CMK (cell line): ENCODE measurements around the gene METTL9.
"Not testable (repeated sequence)": the region's sequence is repeated elsewhere in the genome, so short reads cannot be mapped to it uniquely, and the experiment has no call there.

ENCODE experiments used
- DNase-seq: peaks from one replicate; pipeline ENCODE4 v3.0.0-alpha.2; 2010; ENCODE audit warnings: low read depth

METTL9 gene

DNA sequence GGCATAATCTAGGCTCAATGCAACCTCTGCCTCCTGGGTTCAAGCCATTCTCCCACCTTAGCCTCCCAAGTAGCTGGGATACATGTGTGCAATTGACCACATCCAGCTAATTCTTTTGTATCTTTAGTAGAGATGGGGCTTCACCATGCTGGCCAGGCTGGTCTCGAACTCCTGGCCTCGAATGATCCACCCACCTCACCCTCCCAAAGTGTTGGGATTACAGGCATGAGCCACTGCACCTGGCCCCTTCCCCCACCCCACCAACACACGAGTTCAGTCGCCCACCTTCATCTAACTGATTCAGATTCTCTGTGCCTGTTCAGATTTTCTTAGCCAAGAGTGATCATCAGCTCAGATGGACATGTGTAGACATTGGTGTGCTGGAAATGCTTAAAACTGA, 25.0 kb upstream of the METTL9 start:
- DNase-seq, result no peak

DNA sequence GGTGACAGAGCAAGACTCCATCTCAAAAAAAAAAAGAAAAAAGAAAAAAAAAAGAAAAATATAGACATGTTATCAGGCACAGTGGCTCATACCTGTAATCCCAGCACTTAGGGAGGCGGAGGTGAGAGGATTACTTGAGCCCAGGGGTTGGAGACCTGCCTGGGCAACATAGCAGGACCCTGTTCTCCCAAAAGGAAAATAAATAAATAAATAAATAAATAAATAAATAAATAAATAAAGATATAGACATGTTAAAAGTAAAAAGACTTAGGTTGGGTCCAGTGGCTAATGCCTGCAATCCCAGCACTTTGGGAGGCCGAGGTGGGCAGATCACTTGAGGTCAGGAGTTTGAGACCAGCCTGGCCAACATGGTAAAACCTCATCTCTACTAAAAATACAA, 23.1 kb upstream of the METTL9 start:
- DNase-seq, result not testable (repeated sequence)

DNA sequence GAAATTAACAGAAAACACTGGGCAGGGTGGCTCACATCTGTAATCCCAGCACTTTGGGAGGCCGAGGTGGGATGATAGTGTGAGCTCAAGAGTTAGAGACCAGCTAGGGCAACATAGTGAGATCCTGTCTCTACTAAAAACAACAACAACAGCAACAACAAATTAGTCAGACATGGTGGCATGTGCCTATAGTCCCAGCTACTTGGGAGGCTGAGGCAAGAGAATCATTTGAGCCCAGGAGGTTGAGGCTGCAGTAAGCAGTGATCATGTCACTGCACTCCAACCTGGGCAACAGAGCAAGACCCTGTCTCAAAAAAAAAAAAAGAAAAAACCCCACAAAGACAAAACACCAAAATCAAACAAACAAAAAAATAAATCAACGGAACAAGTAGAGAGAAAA, 21.9 kb upstream of the METTL9 start:
- DNase-seq, result not testable (repeated sequence)

DNA sequence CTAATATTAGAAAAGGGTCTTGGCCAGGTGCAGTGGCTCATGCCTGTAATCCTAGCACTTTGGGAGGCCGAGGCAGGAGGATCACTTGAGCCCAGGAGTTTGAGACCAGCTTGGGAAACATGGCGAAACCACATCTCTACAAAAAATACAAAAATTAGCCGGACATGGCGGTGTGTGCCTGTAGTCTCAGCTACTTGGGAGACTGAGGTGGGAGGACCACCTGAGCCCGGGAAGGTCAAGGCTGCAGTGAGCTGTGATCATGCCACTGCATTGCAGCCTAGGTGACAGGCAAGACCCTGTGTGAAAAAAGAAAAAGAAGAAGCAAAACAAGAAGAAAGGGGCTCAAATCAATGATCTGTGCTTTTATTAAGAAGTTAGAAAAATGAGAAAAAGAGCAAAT, 21.1 kb upstream of the METTL9 start:
- DNase-seq, result not testable (repeated sequence)

DNA sequence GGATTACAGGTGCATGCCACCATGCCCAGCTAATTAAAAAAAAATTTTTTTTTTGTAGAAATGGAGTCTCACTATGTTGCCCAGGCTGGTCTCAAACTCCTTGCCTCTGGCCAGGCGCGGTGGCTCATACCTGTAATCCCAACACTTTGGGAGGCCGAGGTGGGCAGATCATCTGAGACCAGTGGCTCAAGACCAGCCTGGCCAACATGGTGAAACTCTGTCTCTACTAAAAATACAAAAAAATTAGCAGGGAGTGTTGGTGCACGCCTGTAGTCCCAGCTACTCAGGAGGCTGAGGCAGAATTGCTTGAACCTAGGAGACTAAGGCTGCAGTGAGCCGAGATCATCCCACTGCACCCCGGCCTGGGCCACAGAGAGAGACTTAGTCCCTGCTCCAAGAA, 19.2 kb upstream of the METTL9 start:
- DNase-seq, result not testable (repeated sequence)

DNA sequence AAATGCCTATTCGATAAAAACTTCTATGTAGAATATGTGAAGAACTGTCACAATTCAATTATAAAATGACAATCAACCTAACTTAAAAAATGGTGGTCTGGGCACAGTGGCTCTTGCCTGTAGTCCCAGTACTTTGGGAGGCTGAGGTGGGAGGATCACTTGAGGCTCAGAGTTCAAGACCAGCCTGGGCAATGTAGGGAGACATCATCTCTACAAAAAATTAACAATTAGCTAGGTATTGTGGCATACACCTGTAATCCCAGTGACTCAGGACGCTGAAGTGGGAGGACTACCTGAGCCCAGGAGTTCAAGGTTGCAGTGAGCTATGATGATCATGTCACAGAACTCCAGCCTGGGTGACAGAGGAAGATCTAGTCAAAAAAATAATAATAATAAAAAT, 18.6 kb upstream of the METTL9 start:
- no peak for DNase-seq

DNA sequence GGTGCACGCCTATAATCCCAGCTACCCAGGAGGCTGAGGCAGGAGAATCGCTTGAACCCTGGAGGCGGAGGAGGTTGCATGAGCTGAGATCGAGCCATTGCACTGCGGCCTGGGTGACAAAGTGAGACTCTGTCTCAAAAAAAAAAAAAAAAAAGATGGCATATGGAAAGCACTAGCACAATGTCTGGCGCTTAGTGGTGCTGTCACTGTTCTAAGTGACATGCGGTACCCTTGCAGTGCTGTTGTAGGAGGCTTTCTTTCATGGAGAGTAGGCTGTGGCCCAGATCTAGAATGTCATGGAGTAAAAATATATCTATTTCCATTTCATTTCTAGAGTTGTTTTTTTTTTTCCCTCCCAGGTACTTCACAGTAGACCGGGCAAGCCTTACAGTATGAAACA, 14.6 kb upstream of the METTL9 start:
- DNase-seq, result no peak

DNA sequence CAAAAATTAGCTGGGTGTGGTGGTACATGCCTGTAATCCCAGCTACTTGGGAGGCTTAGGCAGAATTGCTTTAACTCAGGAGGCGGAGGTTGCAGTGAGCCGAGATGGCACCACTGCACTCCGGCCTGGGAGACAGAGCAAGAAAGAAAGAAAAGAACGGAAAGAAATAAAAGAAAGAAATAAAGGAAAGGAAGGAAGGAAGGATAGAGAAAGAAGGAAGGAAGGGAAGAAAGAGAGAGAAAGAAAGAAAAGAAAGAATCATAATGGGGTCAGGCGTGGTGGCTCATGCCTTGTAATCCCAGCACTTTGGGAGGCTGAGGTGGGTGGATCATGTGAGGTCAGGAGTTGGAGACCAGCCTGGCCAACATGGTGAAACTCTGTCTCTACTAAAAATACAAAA, 10.8 kb upstream of the METTL9 start:
- not testable (repeated sequence) for DNase-seq

DNA sequence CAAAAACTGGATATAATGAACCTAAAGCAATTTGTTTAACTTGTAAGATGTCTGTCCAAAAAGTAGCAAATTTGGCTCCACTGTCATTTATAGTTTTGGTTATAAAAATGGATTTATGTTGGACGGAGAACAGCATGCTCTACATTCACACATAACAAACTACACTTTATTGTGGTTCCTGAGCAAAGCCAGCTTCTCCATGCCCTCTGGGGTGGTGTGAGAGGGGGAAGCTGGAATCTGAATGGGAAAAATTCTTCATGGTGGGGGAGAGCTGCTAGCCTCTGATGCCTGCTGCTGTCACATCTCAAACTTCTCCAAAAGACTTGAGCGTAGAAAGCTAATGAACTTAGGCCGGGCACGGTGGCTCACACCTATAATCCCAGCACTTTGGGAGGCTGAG, 9.8 kb upstream of the METTL9 start:
- DNase-seq, result no peak

DNA sequence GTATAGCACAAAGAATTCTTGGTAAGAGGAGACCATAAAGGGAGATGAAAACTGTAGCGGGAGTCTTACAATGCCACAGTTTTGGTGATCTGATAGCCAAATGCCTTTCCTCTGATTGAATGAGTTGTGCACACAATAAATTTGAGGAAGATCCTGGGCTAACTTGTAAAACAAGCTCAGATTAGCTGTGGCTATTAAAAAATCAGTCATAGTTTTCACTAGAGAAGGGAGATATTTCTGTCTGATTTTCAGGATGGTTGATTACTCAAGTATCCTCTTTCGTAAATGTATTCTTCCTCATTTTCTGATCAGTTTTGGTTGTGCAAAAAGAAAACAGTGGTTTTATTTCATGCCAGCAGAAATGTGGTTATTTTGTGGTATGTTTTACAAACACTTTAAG, 9.1 kb upstream of the METTL9 start:
- DNase-seq, result no peak

DNA sequence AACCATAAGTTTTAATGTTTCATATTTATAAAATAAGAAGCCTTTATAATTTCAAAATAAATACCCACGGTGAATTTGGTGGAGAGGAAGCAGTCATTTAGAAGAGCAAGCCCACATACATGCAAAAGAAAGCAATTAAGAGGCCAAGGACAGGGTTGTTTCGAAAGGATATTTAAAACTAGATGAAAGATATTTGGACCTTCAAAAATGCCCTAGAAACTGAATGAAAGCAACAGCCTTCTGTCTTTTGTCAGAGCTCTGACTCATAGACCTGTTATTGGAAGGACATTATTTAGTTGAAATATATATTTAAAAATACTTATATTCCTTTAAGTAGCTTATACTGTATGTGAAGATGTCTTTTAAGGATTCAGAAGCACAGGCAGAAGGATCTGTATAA, 8.6 kb upstream of the METTL9 start:
- no peak for DNase-seq

DNA sequence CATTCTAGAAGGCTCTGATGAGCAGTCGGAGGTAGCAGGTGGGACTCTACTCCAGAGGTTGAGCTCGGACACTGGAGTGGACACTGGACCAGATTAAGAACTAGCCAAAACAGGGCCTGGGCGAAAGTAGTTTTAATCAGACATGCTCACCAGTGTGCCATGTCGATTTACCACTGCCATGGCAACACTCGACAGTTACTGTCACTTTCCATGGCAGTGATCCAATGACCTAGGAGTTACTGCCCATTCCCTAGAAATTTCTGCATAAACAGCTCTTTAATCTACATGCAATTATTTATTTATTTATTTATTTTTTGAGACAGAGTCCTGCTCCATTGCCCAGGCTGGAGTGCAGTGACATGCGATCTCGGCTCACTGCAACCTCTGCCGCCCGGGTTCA, 7.2 kb upstream of the METTL9 start:
- DNase-seq, result no peak

DNA sequence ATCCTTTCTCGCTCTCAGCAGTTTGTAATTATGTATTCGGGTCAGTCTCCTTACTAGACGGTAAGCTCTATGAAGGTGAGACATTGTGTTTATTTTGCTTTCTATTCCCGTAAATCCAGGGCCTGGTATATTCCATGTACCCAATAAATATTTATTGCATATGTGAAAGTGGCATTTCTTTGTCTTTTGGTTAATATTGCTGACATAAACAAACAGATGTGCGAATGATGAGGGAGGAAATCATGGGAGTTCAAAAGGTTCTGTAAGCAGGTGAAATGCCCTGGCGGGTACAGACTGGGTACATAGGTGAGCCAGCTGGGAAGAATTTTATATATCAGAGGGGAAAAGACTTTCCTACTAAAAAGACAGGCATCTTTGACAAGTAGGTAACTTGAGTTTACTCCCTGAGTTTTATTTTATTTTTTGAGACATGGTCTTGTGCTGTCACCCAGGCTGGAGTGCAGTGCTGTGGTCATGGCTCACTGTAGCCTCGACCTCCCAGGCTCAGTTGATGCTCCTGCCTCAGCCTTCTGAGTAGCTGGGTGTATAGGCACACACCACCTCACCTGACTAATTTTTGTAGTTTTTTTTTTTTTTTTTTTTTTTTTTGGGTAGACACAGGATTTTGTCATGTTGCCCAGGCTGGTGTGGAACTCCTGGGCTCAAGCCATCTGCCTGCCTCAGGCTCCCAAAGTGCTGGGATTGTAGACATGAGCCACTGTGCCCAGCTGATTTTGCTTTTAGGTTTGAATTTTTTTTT, 5.7 kb upstream of the METTL9 start:
- DNase-seq, result no peak

DNA sequence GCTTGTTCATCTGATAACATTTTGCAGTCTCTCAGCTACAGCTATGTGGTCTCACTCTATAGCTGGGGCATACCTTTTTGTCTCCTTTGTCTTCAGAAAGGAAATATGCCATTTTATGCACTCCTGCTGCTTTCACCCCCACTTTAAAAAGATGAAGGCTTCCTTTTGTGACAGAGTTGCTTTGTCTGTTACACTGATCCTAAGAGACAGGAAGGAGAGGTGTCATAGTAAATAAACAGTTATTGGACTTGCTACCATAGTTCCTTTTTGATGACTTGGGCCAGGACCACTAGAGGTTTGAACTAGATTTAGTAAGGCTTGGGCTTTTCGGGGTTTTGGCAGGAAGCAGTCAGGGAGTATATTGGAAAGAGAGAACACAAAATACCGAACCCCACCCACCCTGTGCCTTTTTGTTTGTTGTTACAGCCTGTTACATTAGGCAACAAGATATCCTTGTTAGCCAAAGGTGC, 1.8 kb upstream of the METTL9 start:
- no peak for DNase-seq

DNA sequence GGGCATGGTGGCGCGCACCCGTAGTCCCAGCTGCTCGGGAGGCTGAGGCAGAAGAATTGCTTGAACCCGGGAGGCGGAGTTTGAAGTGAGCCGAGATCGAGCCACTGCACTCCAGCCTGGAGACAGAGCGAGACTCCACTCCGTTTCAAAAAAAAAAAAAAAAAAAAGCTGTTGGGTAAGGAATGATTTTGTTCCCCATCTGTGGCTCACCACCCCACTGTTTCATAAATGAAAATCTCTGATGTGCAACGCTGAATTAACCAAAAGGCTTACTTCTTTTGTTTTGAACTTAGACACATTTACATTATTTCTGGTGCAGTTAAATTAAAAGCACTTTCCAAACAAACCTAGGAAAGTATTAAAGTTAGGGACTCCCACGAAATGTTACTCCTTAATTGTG, 1.2 kb upstream of the METTL9 start:
- DNase-seq, result no peak

DNA sequence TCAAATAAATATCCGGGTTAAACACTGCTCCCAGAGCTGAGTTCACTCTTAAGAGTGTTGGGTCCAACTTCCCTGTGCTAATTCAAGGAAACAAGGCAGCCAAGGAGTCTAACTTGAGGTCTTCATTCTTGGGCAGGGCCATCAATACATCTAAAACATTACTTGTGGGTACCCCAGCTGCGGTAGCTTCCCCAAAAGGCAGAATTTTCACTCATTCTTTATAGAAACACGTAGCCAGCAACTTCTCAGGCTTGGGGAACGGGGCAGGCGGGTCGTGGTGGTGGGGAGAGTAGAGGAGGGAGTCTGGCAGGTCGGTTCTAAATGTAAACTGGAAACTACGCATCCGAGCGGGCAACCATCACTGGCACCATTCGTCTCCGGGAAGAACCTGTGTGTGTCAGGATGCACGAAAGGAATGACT, 666 bp upstream of the METTL9 start:
- no peak for DNase-seq

DNA sequence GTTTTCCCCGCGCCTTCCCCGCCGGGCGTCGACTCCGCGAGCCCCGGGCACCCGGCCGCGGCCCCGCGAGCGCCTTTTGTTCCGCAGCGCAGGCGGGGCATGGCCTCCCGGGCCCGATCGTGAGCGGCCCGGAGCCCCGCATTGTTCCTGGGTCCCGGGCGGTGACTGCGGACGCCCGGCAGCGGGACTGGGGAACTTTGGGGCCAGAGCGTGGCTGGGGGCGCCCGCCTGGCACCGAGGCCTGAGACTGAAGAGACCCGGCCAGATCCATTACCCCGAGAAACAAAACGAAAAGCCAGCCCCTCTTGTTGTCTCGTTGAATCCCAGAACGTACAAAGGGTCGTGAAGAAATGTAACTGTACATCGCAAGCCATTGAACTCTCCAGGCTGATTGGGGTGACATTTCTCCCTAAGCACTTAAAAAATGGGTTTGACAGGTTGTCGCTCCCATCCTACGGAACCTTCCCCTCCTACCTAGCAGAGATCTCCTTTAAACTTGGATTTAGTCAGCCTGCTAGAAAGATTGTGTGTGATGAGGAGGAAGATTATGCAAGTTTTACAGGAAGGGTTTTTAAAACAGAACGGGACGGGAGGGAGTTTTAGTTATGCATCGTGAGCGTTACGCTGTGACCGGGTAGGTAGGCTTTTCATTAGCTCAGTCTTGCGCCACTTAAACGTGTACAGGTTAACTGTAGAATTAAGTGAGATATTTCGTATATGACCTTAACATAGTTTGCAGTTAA, 825 bp downstream of the METTL9 start:
- DNase-seq, result no peak

DNA sequence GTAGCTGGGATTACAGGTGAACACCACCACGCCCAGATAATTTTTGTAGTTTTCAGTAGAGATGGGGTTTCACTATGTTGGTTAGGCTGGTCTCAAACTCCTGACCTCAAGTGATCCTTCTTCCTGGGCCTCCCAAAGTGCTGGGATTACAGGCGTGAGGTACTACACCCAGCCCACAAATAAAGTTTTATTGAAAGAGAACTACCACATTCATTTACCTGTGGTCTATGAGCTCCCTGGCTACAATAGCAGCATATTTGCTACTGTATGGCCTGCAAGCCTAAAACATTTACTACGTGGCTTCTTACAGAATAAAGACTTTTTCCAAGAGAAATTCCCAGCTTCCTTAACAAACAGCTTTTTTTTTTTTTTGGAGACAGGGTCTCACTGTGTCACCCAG, 3.4 kb downstream of the METTL9 start:
- DNase-seq, result no peak

DNA sequence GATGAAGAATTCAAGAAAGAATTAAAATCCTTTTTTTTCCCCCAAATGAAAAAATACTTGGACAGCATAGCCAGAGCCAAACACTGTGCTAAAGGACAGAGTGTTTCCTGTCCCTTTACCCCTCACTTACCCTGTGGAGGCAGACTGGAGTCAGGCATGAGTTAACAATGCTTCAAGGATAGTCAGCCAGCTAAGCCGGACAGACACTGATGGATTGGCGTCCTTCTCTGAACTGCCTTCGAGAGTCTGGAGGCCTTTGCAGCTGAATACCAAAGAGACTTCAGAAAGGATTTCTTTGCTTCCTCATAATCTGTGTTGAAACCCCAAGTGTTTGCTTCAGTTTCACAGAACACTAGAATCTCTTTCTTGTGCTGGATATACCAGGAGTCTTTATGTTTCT, 4.6 kb downstream of the METTL9 start:
- no peak for DNase-seq

DNA sequence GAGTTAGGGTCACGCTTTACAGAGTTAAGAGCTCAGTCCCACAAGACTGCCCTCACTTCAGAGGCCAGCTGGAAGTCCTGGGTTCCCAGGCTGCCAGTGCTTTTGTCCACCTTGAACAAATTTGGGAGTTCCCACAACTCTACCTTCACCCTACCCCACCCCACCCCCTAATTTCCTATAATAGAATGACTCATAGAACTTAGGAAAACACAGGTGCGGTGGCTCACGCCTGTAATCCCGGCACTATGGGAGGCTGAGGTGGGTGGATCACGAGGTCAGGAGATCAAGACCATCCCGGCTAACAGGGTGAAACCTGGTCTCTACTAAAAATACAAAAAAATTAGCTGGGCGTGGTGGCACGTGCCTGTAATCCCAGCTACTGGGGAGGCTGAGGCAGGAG, 6.5 kb downstream of the METTL9 start:
- not testable (repeated sequence) for DNase-seq

DNA sequence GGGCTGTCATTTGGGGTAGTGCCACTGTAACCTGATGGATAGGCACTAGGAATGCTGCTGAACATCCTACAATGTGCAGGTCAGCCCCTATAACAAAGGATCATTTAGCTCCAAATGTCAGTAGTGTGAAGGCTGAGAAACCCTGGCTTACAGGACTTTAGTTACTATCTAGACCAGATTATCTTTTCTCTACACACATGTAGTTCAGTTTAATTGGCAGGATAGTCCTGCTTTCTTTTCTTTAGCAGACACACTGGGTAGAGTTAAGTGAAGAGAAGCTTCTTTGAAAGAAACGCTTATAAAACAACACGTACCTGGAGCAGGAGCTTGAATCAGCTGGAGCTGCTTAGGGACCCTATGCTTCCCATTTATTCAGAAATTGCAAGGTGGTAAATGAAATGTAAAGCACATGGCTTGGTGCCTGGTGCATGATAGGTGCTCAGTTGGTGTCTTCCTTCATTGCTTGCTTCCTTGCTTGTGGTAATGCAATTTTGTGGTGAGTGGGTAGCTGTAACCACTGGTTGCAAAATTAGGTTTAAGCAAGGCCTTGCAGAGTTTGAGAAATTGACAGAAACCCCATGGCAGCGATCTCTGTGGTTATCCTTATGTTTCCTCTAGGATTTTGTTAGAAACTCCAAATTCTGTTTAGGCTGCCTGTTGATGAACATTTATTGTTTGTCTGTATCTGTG, 9.4 kb downstream of the METTL9 start:
- no peak for DNase-seq

DNA sequence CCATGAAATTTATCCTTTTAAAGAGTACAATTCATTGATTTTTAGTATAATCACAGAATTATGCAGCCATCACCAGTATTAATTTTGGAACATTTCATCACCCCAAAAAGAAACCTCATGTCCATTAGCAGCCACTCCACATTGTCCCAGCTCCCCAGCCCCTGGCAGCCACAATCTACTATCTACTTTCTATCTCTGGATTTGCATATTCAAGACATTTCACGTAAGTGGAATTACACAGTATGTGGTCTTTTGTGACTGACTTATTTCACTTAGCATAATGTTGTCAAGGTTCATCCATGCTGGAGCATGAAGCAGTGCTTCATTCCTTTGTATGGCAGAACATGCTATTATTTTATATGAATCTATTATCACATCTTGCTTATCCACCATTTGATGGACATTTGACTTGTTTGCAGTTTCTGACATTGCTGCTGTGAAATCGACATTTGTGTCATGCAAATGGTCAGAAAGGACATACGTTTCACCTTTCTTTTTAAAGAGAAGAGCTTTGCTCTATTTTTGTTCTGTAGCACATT, 10.7 kb downstream of the METTL9 start:
- no peak for DNase-seq

DNA sequence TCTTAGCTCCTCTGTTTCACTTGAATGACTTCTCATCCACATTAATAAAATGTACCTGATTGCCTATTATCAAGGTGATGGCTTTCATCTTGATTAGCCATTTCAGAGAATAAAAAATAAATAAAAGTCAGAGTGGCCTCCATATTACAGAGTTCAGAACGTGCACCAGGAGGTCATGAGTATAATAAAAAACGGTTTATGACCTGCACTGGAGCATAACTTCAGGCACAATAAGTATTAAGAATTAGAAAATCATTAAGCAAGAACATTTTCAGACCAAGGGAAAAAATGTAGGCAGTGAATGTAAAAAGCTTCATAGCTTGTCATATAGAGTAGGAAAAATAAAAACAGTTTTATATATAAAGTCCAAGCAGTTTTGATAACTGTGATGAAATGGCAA, 11.4 kb downstream of the METTL9 start:
- DNase-seq, result no peak
